ENCODE results near the gene ALLC.

The ALLC gene

GRCh38 chr2:3670376-3670775 lies 12.4 kb downstream of the ALLC start:
- no peak overlapping the region for H3K4me3 ChIP-seq
- H3K27ac ChIP-seq: no peak overlapping the region

DNA sequence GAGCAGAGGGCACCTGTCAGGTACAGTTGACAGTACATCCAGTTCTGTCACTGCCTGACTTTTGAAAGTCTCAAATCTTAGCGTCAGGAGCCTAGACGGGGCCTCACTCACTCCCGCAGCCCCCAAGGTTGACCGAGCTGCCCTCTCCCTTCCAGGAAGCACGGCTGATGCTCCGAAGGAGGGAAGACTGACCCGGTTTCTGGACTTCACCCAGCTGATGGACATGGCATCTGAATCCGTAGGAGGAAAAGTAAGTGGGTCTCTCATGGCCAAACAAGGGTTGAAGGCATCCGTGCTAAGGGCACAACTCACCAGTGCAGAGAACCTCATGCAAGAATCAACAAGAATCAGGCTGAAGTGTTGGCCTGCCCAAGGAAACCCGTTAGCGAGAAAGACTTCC lies 12.9 kb downstream of the ALLC start:
- H3K27ac ChIP-seq: no peak overlapping the region
- no peak overlapping the region for H3K4me3 ChIP-seq

DNA sequence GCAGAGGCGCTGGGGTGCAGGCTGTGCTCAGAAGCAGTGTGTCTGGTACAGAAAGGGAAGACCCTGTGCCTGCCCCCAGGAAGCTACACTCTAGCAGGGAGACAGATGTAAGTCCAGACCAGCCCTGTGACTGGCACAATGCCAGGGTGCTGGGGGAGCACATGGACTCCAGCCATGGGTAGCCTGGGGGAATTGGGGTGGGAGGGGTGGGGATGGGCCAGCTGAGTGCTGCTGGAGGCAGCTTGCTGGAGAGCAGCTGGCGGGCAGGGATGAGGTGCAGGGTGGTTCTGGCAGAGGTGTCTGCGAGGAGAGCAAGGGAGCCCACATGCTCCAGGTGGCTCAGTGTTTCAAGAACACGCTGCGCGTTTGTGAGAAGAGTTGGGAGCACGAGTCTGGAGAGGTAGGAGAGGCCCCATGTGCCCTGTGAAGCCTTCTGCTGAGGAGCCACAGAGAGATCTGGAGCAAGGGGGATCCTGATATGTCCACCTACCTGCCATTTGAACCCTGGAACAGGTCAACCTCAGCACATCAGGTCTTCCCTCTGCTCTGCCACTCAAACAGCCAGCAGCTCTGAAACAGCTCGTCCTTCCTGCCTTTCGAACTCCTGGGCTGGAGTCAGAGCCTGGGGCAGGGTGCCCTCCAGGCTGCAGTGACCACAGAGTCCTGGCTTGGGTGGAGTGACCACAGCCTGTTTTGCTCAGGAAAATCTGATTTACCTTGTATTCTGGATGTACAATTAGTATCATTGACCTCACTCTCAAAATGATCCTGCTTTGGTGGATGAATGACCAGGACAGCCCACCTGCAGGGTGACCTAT lies 15.1 kb downstream of the ALLC start:
- Histone ChIP-seq H3K4me3 (no peak overlapping the region), H3K27ac (no peak overlapping the region)

DNA sequence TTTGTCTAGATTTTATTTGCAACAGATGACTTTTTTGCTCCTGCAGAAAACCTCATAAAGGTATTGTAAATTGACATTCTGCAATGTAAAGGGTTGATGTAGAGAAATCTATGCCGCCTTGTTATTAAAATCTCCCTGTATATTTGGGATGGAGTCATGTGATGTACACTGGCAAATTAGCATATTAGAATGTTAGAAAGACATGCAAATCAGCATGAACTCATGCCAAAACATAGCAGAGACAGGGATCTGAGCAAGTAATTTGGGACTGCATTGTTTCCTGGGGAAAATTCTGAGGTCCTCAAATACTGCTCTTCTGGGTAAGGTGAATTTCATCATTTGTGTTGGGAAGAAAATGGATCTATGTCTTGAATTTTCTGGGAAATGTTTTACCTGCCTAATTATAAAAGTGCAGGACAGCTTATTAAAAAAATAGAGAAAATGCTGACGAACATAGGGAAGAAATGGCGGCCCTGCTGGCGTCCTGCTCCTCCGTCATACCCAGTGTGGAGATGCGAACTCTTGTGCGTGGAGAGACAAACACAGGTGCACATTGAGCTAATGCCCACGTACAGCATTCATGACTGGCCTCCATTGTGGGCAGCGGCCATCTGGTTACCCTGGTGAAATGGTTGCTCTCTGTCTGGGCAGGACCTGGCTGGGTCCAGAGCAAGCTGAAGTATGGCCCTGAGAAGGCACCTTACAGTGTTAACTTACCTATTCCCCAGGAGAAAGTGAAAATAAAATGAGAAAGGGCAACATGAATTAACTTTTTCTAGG lies 16.3 kb downstream of the ALLC start:
- Histone ChIP-seq H3K27ac (no peak overlapping the region), H3K4me3 (no peak overlapping the region)

DNA sequence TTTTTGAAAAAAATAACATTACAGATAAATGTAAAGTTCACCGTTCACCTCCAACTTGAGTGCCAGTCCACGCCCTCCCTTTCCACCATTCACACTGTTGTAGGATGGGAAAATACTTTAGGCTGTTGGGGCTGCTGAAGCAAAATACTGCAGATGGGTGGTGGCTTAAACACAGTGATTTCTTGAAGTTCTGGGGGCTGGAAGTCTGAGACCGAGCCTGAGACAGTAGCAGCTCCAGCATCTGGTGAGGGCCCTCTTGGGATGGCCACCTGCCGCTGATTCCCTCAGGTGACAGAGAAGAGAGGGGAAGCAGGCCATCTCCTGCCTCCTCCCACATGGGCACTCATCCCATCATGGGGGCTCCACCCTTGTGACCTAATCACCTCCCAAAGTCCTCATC lies 17.7 kb downstream of the ALLC start:
- no peak overlapping the region for H3K4me3 ChIP-seq

GRCh38 chr2:3677436-3677835 lies 19.4 kb downstream of the ALLC start:
- no peak overlapping the region for H3K27ac ChIP-seq
- H3K4me3 ChIP-seq: no peak overlapping the region

More for the DNA sequence above, 17.7 kb downstream of the ALLC start:
- H3K27ac ChIP-seq: no peak overlapping the region

GRCh38 chr2:3678212-3678611 lies 20.2 kb downstream of the ALLC start:
- Histone ChIP-seq H3K4me3 (no peak overlapping the region), H3K27ac (no peak overlapping the region)

DNA sequence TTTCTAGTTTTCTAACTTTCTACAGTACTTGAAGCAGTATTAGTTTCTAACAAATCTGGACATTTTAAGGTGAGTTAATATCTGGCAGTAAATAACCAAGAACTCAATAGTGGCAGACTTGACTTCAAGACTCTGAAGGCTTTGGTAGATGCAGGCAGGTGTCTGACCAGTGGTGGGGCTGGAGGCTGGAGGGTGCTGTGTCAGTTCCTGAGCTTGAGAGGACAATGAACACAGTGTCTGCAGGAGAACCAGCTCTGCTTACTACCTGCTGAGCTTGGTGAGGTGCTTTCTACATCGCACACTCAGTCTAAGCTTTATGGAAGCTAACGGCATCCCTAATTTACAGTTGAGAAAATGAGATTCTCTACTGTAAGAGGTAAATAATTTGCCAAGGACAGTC lies 21.2 kb downstream of the ALLC start:
- H3K4me3 ChIP-seq: no peak overlapping the region
- no peak overlapping the region for H3K27ac ChIP-seq

GRCh38 chr2:3679616-3680393 lies 21.8 kb downstream of the ALLC start:
- H3K4me3 ChIP-seq: no peak overlapping the region
- no peak overlapping the region for H3K27ac ChIP-seq

DNA sequence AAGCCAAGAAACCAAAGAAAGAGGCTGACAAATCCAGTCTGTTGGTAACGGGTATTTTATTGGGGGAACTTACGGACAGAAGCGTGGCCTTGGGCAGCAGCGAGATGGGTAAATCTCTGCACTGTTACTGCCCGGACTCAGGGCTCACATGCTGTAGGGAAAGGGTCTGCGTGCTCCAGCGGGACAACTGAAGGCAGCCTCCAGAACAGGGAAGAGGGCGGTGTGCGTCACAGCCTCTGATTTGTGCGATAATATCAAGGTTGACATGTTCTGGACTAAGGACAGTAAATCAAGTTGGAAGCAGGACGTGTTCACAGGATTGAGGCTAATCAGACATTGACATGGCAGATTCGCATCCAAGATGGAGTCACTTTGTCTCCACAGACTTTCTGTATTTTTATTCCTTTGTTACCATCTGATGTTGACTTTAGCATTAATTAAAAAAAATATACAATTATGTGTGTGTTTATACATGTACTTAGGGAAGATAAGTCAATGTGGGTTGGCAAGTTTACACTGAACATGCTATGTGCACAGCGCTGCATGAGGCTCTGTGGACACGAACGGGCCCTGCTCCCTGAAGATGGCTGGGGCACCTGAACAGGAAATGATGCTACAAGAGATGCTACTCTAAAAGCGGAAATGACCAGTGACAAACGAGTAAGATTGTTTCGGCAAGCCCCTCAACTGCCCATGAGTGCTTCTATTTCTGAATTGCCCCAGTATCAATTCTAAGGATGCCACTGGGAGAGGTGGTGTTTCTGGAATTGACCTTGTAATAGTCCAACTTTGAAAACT lies 22.7 kb downstream of the ALLC start:
- Histone ChIP-seq H3K27ac (no peak overlapping the region), H3K4me3 (no peak overlapping the region)

DNA sequence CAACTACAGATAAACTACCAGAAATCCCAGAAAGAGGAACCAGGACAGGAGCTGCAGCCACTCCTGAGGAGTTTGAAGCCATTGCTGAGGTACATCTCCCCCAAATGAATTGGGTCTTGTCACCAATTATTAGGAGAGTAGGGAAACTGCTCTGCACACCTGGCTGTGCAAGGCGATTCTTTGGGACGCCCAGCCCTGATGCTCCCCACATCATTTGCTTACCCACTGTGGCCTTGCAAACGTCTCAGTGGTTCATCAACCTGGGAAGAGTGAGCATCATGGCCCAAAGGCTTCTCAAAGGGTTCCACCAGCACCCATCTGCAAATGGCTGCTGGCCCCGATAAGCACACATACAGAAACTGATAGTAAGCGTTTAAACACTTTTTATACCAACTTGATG lies 23.6 kb downstream of the ALLC start:
- H3K4me3 ChIP-seq: no peak overlapping the region
- H3K27ac ChIP-seq: no peak overlapping the region

GRCh38 chr2:3682811-3683210 lies 24.8 kb downstream of the ALLC start:
- no peak overlapping the region for H3K4me3 ChIP-seq
- no peak overlapping the region for H3K27ac ChIP-seq

- Histone ChIP-seq H3K4me3 (no peak overlapping the region), H3K27ac (no peak overlapping the region)
Measured at GRCh38 chr2:3683748-3684454, 25.9 kb downstream of the ALLC start.

- Histone ChIP-seq H3K27ac (no peak overlapping the region), H3K4me3 (no peak overlapping the region)
Measured at GRCh38 chr2:3689998-3690748, 32.2 kb downstream of the ALLC start.

- no peak overlapping the region for H3K4me3 ChIP-seq
- H3K27ac ChIP-seq: no peak overlapping the region
Measured at GRCh38 chr2:3692375-3692774, 34.4 kb downstream of the ALLC start.

GRCh38 chr2:3696545-3696944 lies 38.5 kb downstream of the ALLC start:
- Histone ChIP-seq H3K27ac (no peak overlapping the region), H3K4me3 (no peak overlapping the region)

GRCh38 chr2:3701071-3701470 lies 43.1 kb downstream of the ALLC start:
- no peak overlapping the region for H3K27ac ChIP-seq
- H3K4me3 ChIP-seq: no peak overlapping the region

GRCh38 chr2:3703236-3703756 lies 45.3 kb downstream of the ALLC start, which contains the start of gene DCDC2C:
TSS of gene DCDC2C (plus strand) at chr2:3703575. CDS start at chr2:3703752, 177 bp downstream.
- H3K27ac ChIP-seq: no peak within 1 kb of the TSS
- H3K4me3 ChIP-seq: peak within 1 kb of the TSS in 2 of 7 experiments; percentile 5 to 16

Measured in skin epidermis (tissue), 12 donors.